ENCODE results near the gene USP15.
A peak's percentile ranks its signal among the peaks of the same experiment; 100 is the strongest.
"Not testable (repeated sequence)": the region's sequence is repeated elsewhere in the genome, so short reads cannot be mapped to it uniquely, and the experiment has no call there.

The USP15 gene

GRCh38 chr12:62379026-62379722 is 119.0 kb downstream of the USP15 start:
- no peak for DNase-seq

GRCh38 chr12:62379723-62380045 is 119.5 kb downstream of the USP15 start:
- DNase-seq = no peak

- no peak for DNase-seq
Measured at GRCh38 chr12:62382526-62382925, 122.3 kb downstream of the USP15 start.

GRCh38 chr12:62396750-62397149 is 136.5 kb downstream of the USP15 start:
- DNase-seq = no peak

- no peak for DNase-seq
Measured at GRCh38 chr12:62400135-62400534, 139.9 kb downstream of the USP15 start.

DNA sequence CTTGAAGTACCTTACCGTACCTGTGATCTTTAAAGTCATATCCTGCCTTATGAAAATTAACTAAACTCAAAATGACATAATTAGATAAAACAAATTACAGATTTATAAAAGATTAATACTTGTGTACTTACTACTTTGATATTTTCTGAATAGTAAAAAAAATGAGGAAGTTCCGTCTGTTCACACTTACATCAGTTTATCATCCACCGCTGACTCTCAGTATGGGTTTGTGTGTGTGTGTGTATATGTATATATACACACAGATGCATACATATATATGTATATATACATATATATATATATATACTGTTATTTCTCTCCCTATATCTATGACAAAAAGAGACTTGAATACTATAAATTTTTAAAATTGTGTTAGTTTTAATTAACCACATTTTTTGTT is 141.4 kb downstream of the USP15 start:
- DNase-seq = no peak

DNA sequence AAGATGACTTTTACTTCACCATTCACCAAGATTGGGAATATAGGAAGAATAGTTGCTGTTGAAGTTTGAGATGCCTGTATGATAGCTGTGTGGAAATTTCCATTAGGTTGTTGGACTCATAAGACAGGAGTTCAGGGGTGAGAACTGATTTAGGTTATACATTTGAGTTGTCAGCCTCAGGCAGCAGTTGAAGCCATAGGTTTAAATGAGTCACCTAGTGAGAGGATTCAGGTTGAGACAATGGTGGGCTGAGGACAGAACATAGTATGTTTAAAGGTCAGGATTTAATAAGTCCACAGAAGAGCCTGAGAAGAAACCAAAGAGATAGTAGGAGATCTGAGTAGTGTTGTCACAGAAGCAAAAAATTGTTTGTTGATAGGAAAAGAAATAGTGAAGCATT is 142.8 kb downstream of the USP15 start:
- no peak for DNase-seq

DNA sequence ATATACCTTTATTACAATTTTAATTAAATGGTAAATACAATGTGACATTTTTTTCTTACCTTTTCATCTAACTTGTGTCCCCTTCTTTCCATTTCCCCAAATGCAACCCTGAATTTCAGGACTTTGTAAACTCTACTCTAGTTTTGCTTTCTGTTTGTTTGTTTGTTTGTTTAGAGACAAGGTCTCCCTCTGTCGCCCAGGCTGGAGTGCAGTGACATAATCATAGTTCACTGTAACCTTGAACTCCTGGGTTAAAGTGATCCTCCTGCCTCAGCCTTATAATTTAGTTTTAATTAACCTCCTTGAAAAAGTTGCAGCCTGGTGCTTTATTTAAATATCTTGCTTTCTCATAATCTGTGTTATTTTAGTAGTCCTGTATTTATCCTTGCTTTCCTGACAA is 147.4 kb downstream of the USP15 start:
- DNase-seq = no peak

DNA sequence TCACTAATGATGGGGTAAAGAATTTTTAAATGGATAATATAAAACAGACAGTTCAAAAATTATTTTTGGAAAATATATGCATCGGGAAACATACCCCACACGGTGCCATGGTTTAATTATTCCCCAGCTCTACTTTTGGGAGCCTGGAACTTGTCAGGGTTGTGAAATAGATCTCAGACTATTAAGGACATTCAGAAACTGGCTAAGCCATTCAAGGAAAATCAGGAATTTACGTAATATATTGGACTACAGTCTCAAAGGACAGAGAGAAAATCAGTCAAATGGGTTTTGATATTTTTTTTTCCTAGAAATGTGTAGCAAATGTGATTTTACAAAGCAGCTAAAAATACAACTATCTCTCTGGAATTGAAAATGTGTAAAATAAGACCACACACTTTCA is 148.9 kb downstream of the USP15 start:
- DNase-seq = no peak

- no peak for DNase-seq
Measured at GRCh38 chr12:62414180-62414579, 154.0 kb downstream of the USP15 start.

DNA sequence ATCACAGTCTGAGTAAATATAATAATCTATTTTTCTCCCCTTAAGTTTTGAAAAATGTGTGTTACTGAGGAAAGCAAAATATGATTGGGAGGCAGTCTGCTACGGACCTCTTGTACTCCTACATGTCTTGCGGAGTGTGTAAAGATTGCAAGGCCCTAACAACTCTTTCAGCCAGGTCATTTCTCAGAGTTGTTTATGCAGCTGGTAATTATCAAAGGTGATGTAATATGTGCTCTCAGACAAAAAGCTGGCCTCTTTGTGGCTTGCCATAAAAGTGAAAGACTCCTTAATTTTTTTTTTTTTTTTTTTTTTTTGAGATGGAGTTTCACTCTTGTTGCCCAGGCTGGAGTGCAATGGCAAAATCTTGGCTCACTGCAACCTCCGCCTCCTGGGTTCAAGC is 165.9 kb downstream of the USP15 start:
- DNase-seq = no peak

DNA sequence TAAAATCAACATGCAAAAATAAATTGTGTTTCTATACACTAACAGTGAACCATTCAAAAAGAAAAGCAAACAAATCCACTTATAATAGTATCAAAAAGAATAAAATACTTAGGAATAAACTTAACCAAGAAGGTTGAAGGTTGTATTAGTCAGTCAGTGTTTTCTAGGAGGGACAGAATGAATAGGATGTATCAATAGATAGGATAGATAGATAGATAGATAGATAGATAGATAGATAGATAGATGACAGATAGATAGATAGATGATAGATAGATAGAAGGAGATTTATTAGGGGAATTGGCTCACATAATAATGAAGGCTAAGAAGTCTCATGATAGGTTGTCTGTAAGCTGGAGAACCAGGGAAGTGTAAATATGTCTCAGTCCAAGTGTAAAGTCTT is 169.3 kb downstream of the USP15 start:
- no peak for DNase-seq

DNA sequence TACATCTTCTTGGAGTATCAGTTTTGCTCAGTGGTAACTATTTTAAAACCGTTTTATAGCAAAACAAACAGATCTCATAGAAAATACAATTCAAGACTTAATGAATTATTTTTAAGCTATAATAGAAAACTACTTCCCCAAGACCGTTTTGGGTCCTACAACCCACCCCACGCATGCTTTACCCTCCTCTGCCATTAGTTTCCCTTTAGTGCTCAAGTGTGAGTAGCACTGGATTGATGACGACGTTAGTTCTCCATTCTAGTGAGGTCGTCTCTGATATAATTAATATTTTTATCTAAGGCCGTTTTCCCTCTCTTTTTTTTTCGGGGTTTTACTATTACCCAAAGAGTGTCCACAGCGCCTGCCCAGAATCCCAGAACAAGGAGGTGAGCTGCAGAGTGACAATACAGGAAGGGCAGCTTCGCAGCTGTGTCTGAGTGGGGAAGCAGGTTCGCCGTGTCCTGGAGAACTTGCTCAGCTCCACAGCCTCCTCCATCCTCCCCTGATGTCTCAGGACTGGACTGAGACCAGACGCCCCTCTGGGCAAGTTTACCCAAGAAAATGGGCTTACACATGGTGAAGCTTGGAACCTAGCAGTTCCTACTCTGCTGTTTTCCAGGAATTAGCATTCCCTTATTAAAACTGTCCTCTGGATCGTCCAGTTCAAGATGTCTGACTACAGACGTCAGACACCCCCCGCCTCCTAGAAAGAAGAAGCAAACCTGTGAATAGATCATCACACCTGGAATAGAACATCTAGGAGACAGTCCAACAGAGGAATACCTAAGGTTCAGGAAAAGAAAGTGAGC is 174.5 kb downstream of the USP15 start:
- no peak for DNase-seq

GRCh38 chr12:62435303-62436163 is 175.3 kb downstream of the USP15 start:
- DNase-seq = peak; percentile 59

GRCh38 chr12:62436164-62436503 is 175.9 kb downstream of the USP15 start:
- no peak for DNase-seq

DNA sequence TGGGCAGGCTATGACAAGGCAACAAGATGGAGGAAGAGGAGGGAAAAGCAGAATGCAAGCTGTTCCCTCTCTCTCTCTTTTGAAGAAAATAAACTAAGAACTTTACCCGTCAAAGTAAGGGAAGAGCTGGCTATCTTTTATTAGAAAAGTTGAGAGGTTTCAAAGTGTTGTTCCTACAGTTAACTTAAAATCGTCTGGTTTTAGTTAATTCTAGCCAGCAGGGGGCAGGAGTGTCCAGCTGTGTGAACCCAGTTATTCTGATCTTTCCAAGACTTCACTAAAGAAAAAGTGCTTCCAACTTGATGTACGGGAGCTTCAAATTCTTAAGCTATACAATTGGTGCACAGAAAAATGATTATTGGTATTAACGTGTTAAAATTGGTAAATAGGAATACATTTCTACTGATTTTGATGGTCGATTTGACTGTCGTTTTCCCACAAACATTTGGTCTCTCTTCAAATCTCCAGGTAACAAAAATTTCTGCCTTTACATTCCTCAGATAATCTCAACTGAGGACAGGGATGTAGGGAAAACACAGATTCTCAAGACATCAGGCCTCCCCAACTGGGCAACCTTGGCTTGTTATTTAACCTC is 178.0 kb downstream of the USP15 start:
- no peak for DNase-seq

DNA sequence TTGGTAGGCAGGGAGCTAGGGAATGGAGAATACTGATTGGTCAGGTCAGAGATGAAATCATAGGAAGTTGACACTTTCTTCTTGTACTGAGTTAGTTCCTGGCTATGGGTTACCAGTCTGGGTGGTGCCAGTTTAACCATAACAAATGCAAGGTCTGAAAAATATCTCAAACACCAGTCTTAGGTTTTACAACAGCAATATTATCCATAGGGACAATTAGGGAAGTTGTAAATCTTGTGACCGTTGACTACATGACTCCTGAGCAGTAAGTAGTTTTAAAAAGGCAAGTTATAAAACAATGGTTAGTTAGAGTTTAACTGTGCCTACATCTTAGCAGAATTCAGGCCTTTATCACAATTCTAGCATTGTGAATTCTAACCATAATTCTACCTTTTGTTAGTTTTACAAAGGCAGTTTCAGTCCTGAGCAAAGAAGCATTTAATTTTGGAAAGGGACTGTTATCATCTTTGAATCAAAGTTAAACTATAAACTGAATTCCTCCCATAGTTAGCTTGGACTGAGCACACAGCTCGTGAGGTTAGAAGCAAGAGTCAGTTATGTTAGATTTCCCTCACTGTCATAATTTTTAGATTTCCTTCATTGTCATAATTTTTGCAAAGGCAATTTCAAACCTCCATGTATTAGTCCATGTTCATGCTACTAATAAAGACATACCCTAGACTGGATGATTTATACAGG is 186.7 kb downstream of the USP15 start:
- no peak for DNase-seq

GRCh38 chr12:62448436-62448835 is 188.2 kb downstream of the USP15 start:
- no peak for DNase-seq

DNA sequence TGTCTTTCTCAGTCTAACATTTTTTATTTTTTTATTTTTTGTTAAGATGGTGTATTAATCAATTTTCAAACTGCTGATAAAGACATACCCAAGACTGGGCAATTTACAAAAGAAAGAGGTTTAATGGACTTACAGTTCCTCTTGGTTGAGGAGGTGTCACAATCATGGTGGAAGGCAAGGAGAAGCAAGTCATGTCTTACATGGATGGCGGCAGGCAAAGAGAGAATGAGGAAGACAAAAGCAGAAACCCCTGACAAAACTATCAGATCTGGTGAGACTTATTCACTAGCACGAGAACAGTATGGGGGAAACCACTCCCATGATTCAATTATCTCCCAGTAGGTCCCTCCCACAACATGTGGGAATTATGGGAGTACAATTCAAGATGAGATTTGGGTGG is 195.2 kb downstream of the USP15 start:
- DNase-seq = not testable (repeated sequence)

GRCh38 chr12:62458626-62459025 is 198.4 kb downstream of the USP15 start:
- no peak for DNase-seq

DNA sequence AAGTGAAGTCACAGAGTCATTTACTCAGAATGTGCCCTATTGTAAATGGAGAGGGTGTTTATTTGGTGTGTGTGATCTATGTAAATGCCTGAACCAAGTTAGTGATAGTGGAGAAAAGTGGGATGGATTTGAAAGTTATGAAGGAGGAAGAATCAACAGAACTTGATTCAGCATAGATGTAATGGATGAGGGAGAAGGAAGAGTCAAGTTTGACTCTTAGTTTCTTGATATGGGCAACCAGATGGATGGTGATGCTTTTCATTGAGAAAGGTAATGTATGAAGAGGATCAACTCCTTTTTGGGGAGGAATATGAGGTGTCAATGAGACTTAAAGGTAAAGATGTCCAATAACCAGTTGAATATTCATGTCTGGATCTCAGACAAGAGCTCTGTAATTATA is 199.8 kb downstream of the USP15 start:
- DNase-seq = no peak

DNA sequence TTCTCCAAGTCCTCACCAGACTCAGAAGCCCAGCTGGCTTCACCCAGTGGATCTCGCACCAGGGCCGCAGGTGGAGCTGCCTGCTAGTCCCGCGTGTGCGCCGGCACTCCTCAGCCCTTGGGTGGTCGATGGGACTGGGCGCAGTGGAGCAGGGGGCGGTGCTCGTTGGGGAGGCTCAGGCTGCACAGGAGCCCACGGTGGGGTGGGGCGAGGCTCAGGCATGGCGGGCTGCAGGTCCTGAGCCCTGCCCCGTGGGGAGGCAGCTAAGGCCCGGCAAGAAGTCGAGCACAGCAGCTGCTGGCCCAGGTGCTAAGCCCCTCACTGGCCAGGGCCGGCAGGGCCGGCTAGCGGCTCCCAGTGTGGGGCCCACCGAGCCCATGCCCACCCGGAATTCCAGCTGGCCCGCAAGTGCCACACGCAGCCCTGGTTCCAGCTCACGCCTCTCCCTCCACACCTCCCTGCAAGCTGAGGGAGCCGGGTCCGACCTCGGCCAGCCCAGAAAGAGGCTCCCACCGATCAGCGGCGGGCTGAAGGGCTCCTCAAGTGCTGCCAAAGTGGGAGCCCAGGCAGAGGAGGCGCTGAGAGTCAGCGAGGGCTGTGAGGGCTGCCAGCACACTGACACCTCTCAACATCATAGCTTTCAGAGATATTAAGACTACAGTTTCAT is 201.1 kb downstream of the USP15 start:
- not testable (repeated sequence) for DNase-seq
